Trophoblast cell (in vitro differentiated cells and primary cell): ENCODE measurements around the gene TIMM9. TPM values are rescaled to one million over a fixed set of nuclear protein-coding genes. Genes with fewer than 3 reads are reported as not detected.

ENCODE experiments used
- DNase-seq, 2 donors: peaks; one replicate each; pipeline ENCODE4 v3.0.0-alpha.2; 2016
- H2AFZ ChIP-seq: 2 replicates; pipeline ENCODE4 v1.6.1; 2013; ENCODE audit warnings: low read length, moderate library complexity, mild to moderate bottlenecking; ENCODE audit not compliant: insufficient read depth, poor library complexity
- H2AK5ac ChIP-seq: 2 replicates; pipeline ENCODE4 v1.6.1; 2013; ENCODE audit warnings: mild to moderate bottlenecking, low read length
- H2BK120ac ChIP-seq: 2 replicates; pipeline ENCODE4 v1.6.1; 2013; ENCODE audit warnings: low read length, mild to moderate bottlenecking, moderate library complexity; ENCODE audit not compliant: insufficient read depth, poor library complexity
- H2BK12ac ChIP-seq: 2 replicates; pipeline ENCODE4 v1.6.1; 2013; ENCODE audit warnings: mild to moderate bottlenecking, low read length, moderate library complexity
- H2BK5ac ChIP-seq: 2 replicates; pipeline ENCODE4 v1.6.1; 2013; ENCODE audit warnings: low read length, low read depth, moderate library complexity, mild to moderate bottlenecking; ENCODE audit not compliant: poor library complexity
- H3K14ac ChIP-seq: 2 replicates; pipeline ENCODE4 v1.6.1; 2013; ENCODE audit warnings: mild to moderate bottlenecking, low read length
- H3K18ac ChIP-seq: 2 replicates; pipeline ENCODE4 v1.6.1; 2013; ENCODE audit warnings: mild to moderate bottlenecking, low read length
- H3K23ac ChIP-seq: 2 replicates; pipeline ENCODE4 v1.6.1; 2013; ENCODE audit warnings: low read length
- H3K27ac ChIP-seq: 2 replicates; pipeline ENCODE4 v1.5.1; 2013; ENCODE audit warnings: low read depth, mild to moderate bottlenecking, inconsistent platforms, low read length, moderate library complexity
- H3K27me3 ChIP-seq: 2 replicates; pipeline ENCODE4 v1.6.1; 2013; ENCODE audit warnings: inconsistent platforms, mild to moderate bottlenecking, low read length, moderate library complexity; ENCODE audit not compliant: insufficient read depth
- H3K36me3 ChIP-seq, 2 experiments: 1 replicate in 1 of 2; 2 replicates in 1 of 2; pipeline ENCODE4 v1.6.1; 2013; ENCODE audit warnings: low read length in 2 of 2, mild to moderate bottlenecking in 2 of 2, moderate library complexity in 1 of 2; ENCODE audit not compliant: insufficient read depth in 2 of 2, control insufficient read depth in 1 of 2
- H3K4ac ChIP-seq: 2 replicates; pipeline ENCODE4 v1.6.1; 2013; ENCODE audit warnings: low read depth, mild to moderate bottlenecking, low read length, moderate library complexity
- H3K4me1 ChIP-seq, 2 experiments: 1 replicate in 1 of 2; 2 replicates in 1 of 2; pipeline ENCODE4 v1.6.1; 2013; ENCODE audit warnings: low read length in 2 of 2, mild to moderate bottlenecking in 2 of 2, moderate library complexity in 1 of 2; ENCODE audit not compliant: insufficient read depth in 2 of 2, control insufficient read depth in 1 of 2
- H3K4me2 ChIP-seq: 2 replicates; pipeline ENCODE4 v1.6.1; 2013; ENCODE audit warnings: inconsistent platforms, mild to moderate bottlenecking, low read length, moderate library complexity
- H3K4me3 ChIP-seq: 2 replicates; pipeline ENCODE4 v1.5.1; 2013; ENCODE audit warnings: mild to moderate bottlenecking, low read depth, low read length, inconsistent platforms
- H3K79me1 ChIP-seq: one replicate; pipeline ENCODE4 v1.6.1; 2013; ENCODE audit warnings: low read length
- H3K79me2 ChIP-seq: 2 replicates; pipeline ENCODE4 v1.6.1; 2013; ENCODE audit warnings: low read length, mild to moderate bottlenecking; ENCODE audit not compliant: control insufficient read depth, insufficient read depth, poor library complexity
- H3K9ac ChIP-seq: 2 replicates; pipeline ENCODE4 v1.6.1; 2013; ENCODE audit warnings: mild to moderate bottlenecking, low read length
- H3K9me3 ChIP-seq: 2 replicates; pipeline ENCODE4 v1.6.1; 2013; ENCODE audit warnings: low read depth, mild to moderate bottlenecking, control low read depth, inconsistent platforms, low read length; ENCODE audit not compliant: insufficient read depth
- H4K12ac ChIP-seq: 2 replicates; pipeline ENCODE4 v1.6.1; 2013; ENCODE audit warnings: low read depth, mild to moderate bottlenecking, low read length, moderate library complexity
- H4K8ac ChIP-seq: 2 replicates; pipeline ENCODE4 v1.6.1; 2013; ENCODE audit warnings: low read depth, mild to moderate bottlenecking, low read length, moderate library complexity
- H4K91ac ChIP-seq: one replicate; pipeline ENCODE4 v1.6.1; 2013; ENCODE audit warnings: low read depth, mild to moderate bottlenecking, low read length, moderate library complexity
- WGBS: extraction: QIAGEN DNeasy Blood & Tissue Kit; methylation state at CpG from one replicate; pipeline ENCODE4 v1.1.7; 2013; ENCODE audit warnings: missing lambda C conversion rate; ENCODE audit not compliant: insufficient read length, insufficient coverage; ENCODE audit errors: extremely low coverage; 5-methylcytosine and 5-hydroxymethylcytosine counted together
- polyA plus RNA-seq: library from polyadenylated mRNA; stranded (reverse); fragments of 200-250 nt; gene quantifications from 2 replicates; pipeline ENCODE4 v1.2.3, GENCODE V29; 2013

TIMM9 gene, protein sequence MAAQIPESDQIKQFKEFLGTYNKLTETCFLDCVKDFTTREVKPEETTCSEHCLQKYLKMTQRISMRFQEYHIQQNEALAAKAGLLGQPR
- 43.1 and 43.4 TPM in 2 replicates for polyA plus RNA-seq

DNA sequence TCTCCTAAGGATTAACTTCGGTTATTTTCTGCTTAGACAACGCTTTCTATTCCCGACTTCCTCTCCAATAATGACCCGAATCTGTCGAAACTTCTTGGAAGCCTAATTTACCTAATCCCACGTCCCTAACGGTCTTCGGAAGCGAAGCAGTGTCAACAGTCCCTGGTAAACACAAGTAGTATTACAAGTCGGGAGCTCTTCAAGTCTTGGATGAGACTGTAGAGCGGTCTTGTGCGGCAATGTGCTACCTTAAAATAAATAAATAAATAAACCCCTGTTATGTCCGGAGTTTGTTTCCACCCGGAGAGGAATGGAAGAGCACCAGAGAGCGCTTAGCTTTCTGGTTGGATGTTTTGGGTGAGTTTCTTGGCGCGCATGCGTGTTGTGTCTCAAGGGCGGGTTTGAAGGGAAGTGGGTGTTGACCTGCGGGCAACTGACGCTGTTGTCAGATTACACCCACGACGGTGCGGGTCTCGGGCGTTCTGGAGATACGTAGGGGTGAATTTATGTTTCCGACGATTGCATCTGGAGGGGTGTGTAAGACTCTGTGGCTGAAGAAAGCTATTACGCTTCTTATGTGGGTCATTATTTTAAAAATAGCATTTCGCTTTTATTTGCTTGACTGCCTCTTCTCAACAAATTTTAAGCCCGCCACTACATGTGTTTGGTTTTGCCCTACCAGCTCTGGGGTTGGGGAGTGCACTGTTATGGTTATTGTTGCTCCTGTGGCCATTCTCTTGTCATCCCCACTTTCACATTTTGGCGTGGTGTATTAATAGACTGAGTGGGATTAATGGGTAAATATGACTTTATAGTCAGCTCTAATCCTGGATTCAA, at the start of gene TIMM9, which contains the start of gene KIAA0586:
TIMM9 (minus strand) TSS at position 251 of the 837 bp plus-strand sequence. CDS start 15,586 bp downstream, outside the sequence.
KIAA0586 (plus strand) TSS at position 439 of the 837 bp plus-strand sequence. CDS start 546 bp downstream, outside the sequence.
- peak within 1 kb of the TSS; percentile 91 for H3K4me3 ChIP-seq
- H3K4me1 ChIP-seq = no peaks in the 10 kb centered on the region
- H3K79me1 ChIP-seq = peaks cover 6% of the 10 kb centered on the region
- H3K9ac ChIP-seq = peak within 1 kb of the TSS; percentile 94
- peaks cover 7% of the 10 kb centered on the region for H3K79me2 ChIP-seq
- H3K4ac ChIP-seq = peak within 1 kb of the TSS; percentile 62
- H3K27ac ChIP-seq = peak within 1 kb of the TSS; percentile 54
- WGBS = no CpG with 5 or more reads among the region's 33 CpGs
- no peak within 1 kb of the TSS for H2BK120ac ChIP-seq
- H2BK12ac ChIP-seq = peak within 1 kb of the TSS; percentile 27
- no peaks in the 10 kb centered on the region for H3K27me3 ChIP-seq
- peak within 1 kb of the TSS; percentile 71 for H2AFZ ChIP-seq
- peak within 1 kb of the TSS; percentile 43 for H3K18ac ChIP-seq
- peak within 1 kb of the TSS; percentile 88 for H3K4me2 ChIP-seq
- peak within 1 kb of the TSS; percentile 46 for H4K12ac ChIP-seq
- peak within 1 kb of the TSS; percentile 77 for H3K14ac ChIP-seq
- peak; percentile 99 to 100 for DNase-seq
- peak within 1 kb of the TSS; percentile 34 for H2BK5ac ChIP-seq
- H4K8ac ChIP-seq = peak within 1 kb of the TSS; percentile 72
- H4K91ac ChIP-seq = peak within 1 kb of the TSS; percentile 69
- H3K23ac ChIP-seq = no peak within 1 kb of the TSS
- peak within 1 kb of the TSS; percentile 70 for H2AK5ac ChIP-seq
- H3K9me3 ChIP-seq = no peaks in the 10 kb centered on the region
- no peaks in the 10 kb centered on the region for H3K36me3 ChIP-seq

DNA sequence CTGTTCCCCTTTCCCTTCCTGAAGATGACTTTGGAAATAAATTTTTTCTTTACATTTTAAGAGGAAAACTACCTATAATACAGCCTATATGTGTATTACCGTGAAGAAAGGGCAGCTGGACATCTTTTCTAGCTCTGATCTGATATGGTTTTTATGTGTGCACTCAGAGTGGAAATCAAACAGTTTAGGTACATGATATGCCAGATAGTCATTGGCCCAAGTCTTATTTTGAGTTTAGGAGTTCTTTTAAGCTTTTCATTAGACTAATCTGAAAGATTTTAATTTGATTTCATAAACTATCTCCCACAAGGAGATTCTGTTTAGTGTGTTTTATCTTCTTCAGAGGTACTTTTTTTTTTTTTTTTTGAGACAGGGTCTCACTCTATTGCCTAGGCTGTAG, 49.0 kb upstream of the TIMM9 start:
- Histone ChIP-seq H4K12ac (no peak overlapping the region), H3K14ac (no peak overlapping the region), H2BK5ac (no peak overlapping the region), H3K79me1 (no peaks in the 10 kb centered on the region), H3K4me1 (no peaks in the 10 kb centered on the region), H3K36me3 (peaks cover 8% of the 10 kb centered on the region in 2 experiments), H3K4ac (no peak overlapping the region), H3K9me3 (no peaks in the 10 kb centered on the region), H3K79me2 (no peaks in the 10 kb centered on the region), H3K27ac (no peak overlapping the region), H2AK5ac (no peak overlapping the region), H3K4me3 (no peak overlapping the region), H3K18ac (no peak overlapping the region), H3K23ac (no peak overlapping the region), H3K9ac (no peak overlapping the region), H3K27me3 (no peaks in the 10 kb centered on the region), H4K91ac (no peak overlapping the region), H3K4me2 (no peak overlapping the region), H2BK12ac (no peak overlapping the region), H4K8ac (no peak overlapping the region), H2AFZ (no peak overlapping the region), H2BK120ac (no peak overlapping the region)
- no CpG with 5 or more reads among the region's 1 CpG for WGBS
- DNase-seq = no peak

DNA sequence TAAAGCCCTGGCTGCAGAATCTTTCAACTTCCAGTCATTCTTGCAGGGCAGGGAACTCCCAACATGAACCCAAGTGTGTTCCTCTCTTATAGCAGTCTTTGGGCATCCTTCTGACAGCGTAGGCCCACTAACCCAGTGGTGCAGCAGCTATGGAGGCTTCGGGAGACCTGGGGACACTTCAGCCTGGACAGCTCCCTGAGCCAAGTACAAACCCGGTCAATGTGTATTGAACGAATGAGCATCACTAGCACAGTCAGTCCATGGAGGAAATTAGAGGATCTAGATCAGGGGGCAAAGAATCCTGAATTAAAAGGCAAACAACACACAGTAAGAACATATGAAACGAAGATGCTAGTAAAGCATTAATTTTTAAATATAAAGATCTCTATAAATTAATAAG, 42.0 kb upstream of the TIMM9 start:
- Histone ChIP-seq H3K27ac (no peak overlapping the region), H3K79me2 (no peaks in the 10 kb centered on the region), H2AK5ac (no peak overlapping the region), H3K4me2 (no peak overlapping the region), H3K4ac (no peak overlapping the region), H2BK5ac (no peak overlapping the region), H2AFZ (no peak overlapping the region), H4K8ac (no peak overlapping the region), H4K91ac (no peak overlapping the region), H3K79me1 (no peaks in the 10 kb centered on the region), H3K14ac (no peak overlapping the region), H3K36me3 (peaks cover 2 to 9% of the 10 kb centered on the region in 2 experiments), H3K18ac (no peak overlapping the region), H3K23ac (no peak overlapping the region), H2BK12ac (no peak overlapping the region), H3K9ac (no peak overlapping the region), H2BK120ac (no peak overlapping the region), H3K9me3 (no peaks in the 10 kb centered on the region), H3K4me3 (no peak overlapping the region), H3K4me1 (no peaks in the 10 kb centered on the region), H4K12ac (no peak overlapping the region), H3K27me3 (no peaks in the 10 kb centered on the region)
- DNase-seq = no peak
- no CpG with 5 or more reads among the region's 5 CpGs for WGBS

DNA sequence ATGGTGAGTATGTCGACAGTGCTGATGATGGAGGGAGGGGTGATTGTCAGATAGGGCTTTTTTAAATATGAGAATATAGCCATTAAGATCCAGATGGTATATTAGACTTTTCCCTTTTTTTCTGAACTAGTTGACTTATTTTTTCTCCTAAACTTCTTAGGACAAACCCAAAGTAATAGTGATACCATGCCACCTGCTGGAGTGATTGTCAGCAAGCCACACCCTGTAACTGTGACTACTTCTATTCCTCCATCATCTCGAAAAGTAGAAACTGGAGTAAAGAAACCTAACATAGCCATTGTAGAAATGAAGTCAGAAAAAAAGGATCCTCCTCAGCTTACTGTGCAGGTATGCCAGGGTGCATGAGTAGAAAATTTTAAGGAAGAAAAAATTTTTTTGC, 40.2 kb upstream of the TIMM9 start:
- H3K79me1 ChIP-seq = no peaks in the 10 kb centered on the region
- peaks cover 2 to 9% of the 10 kb centered on the region in 2 experiments for H3K36me3 ChIP-seq
- no peak for DNase-seq
- H2BK12ac ChIP-seq = no peak overlapping the region
- no peak overlapping the region for H2AK5ac ChIP-seq
- H3K4ac ChIP-seq = no peak overlapping the region
- H2BK5ac ChIP-seq = no peak overlapping the region
- no peaks in the 10 kb centered on the region for H3K9me3 ChIP-seq
- WGBS = no CpG with 5 or more reads among the region's 2 CpGs
- no peak overlapping the region for H3K27ac ChIP-seq
- H3K9ac ChIP-seq = no peak overlapping the region
- H4K12ac ChIP-seq = no peak overlapping the region
- no peak overlapping the region for H3K23ac ChIP-seq
- H2AFZ ChIP-seq = no peak overlapping the region
- H3K4me1 ChIP-seq = no peaks in the 10 kb centered on the region
- H3K4me2 ChIP-seq = no peak overlapping the region
- H3K4me3 ChIP-seq = no peak overlapping the region
- no peaks in the 10 kb centered on the region for H3K79me2 ChIP-seq
- no peak overlapping the region for H3K18ac ChIP-seq
- H3K27me3 ChIP-seq = no peaks in the 10 kb centered on the region
- no peak overlapping the region for H3K14ac ChIP-seq
- H4K8ac ChIP-seq = no peak overlapping the region
- no peak overlapping the region for H4K91ac ChIP-seq
- no peak overlapping the region for H2BK120ac ChIP-seq
